Measurements from ENCODE around the gene FKBP5.

Gene FKBP5

DNA sequence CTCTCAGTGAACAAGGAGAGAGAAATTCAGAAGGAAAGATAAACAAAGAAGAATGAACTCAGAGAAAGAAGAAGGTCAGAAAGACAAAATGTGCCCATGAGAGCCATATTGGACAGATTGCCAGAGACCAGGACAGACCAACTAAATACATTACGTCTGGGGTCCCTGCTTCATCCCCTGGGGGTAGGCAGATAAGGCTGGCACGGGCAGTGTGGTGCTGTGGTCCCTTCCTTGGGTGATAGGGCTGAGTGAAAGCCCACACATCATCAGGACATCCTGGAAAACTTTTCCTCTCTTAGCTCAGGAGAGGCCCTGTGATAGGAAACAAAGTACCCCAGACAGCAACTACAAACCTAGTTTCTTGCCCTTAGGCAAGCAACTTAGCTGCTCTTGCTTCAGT, 34.9 kb upstream of the FKBP5 start:
- DNase-seq (ENCODE audit: low read depth): no peak
- no peak overlapping the region for H3K4me3 ChIP-seq (ENCODE audit: control insufficient read depth, low read depth, low read length)
- TF ChIP-seq, protein P1, sequence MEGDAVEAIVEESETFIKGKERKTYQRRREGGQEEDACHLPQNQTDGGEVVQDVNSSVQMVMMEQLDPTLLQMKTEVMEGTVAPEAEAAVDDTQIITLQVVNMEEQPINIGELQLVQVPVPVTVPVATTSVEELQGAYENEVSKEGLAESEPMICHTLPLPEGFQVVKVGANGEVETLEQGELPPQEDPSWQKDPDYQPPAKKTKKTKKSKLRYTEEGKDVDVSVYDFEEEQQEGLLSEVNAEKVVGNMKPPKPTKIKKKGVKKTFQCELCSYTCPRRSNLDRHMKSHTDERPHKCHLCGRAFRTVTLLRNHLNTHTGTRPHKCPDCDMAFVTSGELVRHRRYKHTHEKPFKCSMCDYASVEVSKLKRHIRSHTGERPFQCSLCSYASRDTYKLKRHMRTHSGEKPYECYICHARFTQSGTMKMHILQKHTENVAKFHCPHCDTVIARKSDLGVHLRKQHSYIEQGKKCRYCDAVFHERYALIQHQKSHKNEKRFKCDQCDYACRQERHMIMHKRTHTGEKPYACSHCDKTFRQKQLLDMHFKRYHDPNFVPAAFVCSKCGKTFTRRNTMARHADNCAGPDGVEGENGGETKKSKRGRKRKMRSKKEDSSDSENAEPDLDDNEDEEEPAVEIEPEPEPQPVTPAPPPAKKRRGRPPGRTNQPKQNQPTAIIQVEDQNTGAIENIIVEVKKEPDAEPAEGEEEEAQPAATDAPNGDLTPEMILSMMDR (conservative IDR thresholded peaks at IDR 0.05; ENCODE audit: control insufficient read depth, insufficient read depth, low read depth, low read length): no peak

GRCh38 chr6:35722121-35722761, 33.5 kb upstream of the FKBP5 start:
- no peak overlapping the region for H3K4me3 ChIP-seq (ENCODE audit: control insufficient read depth, low read depth, low read length)
- DNase-seq (ENCODE audit: low read depth): peak; percentile 37

DNA sequence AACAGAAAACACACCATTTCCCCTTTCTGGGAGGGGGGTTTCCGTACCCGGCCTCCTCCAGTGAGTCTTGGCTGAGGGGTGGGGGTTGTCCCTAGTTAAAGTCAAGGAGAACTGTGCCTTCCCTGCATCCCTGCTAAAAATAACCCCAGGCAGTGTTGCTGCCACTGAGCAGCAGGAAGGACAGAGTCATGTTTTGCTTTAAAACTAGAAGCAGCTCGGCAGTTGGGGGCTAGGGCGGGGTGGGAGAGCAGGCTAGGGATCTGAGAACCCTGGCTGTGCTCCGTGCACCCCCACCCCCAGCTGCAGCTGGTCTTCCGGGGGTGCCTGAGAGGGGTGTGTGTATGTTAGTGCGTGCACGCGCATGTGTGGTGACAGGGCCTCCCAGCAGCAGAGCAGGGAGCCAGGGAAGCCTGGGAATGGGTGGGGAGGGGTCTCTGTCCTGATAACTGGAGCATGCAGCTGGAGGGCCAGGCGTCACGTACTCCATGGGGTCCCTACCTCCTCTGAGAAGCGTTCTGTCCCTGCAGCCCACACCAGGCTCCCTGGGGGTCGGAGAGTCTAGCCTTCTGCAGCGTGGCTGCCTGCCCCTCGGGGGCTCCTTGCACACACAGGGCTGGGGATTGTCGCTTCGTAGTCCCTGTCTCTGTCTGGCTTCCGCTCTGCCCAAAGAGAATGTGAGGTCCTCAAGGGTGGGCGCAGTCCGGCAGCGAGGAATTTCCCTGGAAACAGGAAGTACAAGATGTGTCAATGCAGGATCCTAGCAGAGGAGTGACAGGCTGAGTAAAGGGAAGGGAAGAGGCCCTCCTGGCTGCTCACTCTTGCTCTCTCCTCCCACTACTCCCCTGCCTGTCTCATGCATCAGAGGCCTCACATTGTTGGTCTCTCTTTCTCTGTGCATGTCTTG, 31.4 kb upstream of the FKBP5 start:
- TF ChIP-seq, protein P1 (conservative IDR thresholded peaks at IDR 0.05; ENCODE audit: control insufficient read depth, insufficient read depth, low read depth, low read length): no peak
- H3K4me3 ChIP-seq (ENCODE audit: control insufficient read depth, low read depth, low read length): no peak overlapping the region
- DNase-seq (ENCODE audit: low read depth): no peak

More at GRCh38 chr6:35722121-35722761, 33.5 kb upstream of the FKBP5 start:
- TF ChIP-seq, protein P1 (conservative IDR thresholded peaks at IDR 0.05; ENCODE audit: control insufficient read depth, insufficient read depth, low read depth, low read length): no peak

GRCh38 chr6:35719404-35719829, 30.7 kb upstream of the FKBP5 start:
- DNase-seq (ENCODE audit: low read depth): no peak
- H3K4me3 ChIP-seq (ENCODE audit: control insufficient read depth, low read depth, low read length): no peak overlapping the region
- TF ChIP-seq, protein P1 (conservative IDR thresholded peaks at IDR 0.05; ENCODE audit: control insufficient read depth, insufficient read depth, low read depth, low read length): no peak

DNA sequence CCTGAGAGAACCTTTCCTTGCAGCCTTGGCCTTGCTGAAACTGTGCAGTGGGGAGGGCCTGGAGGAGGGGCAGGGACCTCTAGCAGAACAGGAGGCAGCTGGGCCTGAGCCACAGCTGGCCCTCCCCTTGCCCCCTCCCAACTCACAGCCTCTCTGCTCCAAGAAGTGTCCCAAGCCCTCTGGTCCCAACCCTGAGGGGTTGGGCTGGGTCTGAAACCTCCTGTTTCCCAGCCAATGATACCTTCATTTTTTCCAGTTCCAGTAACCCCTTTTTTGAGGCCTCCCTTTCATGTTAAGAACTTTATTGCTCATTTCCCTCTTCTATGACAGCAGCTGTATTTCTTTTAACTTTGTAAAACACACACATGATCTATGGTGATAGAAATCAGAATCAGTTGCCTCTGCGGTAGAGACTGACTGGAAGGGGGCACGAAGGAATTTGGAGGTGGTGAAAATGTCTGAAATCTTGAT, 30.2 kb upstream of the FKBP5 start:
- TF ChIP-seq, protein P1 (conservative IDR thresholded peaks at IDR 0.05; ENCODE audit: control insufficient read depth, insufficient read depth, low read depth, low read length): no peak
- no peak overlapping the region for H3K4me3 ChIP-seq (ENCODE audit: control insufficient read depth, low read depth, low read length)
- DNase-seq (ENCODE audit: low read depth): no peak

GRCh38 chr6:35718375-35718736, 29.6 kb upstream of the FKBP5 start:
- DNase-seq (ENCODE audit: low read depth): no peak
- no peak overlapping the region for H3K4me3 ChIP-seq (ENCODE audit: control insufficient read depth, low read depth, low read length)
- TF ChIP-seq, protein P1 (conservative IDR thresholded peaks at IDR 0.05; ENCODE audit: control insufficient read depth, insufficient read depth, low read depth, low read length): no peak
